NB4 (cell line): Measurements from ENCODE around the gene PRMT3.

Source experiments
- DNase-seq: peaks from one replicate; pipeline ENCODE4 v3.0.0; 2010; ENCODE audit warnings: low read depth
- H3K4me3 ChIP-seq: one replicate; pipeline ENCODE4 v1.5.1; 2011; ENCODE audit warnings: mild to moderate bottlenecking, low read depth, low read length, moderate library complexity
- MYC ChIP-seq: IDR thresholded peaks from 2 replicates; pipeline ENCODE4 v1.6.1; 2011; ENCODE audit warnings: low read depth, low read length
- POLR2A ChIP-seq: IDR thresholded peaks from 2 replicates; pipeline ENCODE4 v1.6.1; 2011; ENCODE audit warnings: mild to moderate bottlenecking; ENCODE audit not compliant: insufficient read length; ENCODE audit errors: extremely low read depth
- TF ChIP-seq, protein P1 (sequence below): IDR thresholded peaks from one replicate; pipeline ENCODE4 v1.5.1; 2012; ENCODE audit warnings: low read depth, low read length
- TF ChIP-seq, protein P2 (sequence below): IDR thresholded peaks from 2 replicates; pipeline ENCODE4 v1.6.1; 2011; ENCODE audit warnings: low read depth, low read length

Gene PRMT3

DNA sequence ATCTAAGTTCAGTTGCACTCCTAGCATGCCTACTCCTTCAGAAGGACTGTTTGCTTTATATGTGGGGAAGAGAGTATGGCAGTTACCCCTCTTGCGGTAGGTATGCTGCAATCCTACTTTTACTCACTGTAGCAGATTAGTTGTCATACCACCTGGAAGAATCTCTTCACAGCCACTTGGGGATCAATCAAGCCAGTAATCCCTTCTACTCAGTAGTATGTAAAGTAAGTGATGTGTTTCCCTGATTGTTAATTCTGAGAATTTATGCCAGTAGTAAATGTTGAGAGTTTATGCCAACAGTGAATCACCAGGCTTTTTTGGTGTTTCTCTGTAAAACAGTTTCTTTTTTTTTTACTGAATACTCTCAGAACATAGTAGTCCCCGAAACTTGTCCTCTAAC lies 34.4 kb downstream of the PRMT3 start:
- no peak overlapping the region for H3K4me3 ChIP-seq
- DNase-seq = no peak
- TF ChIP-seq, protein P1, sequence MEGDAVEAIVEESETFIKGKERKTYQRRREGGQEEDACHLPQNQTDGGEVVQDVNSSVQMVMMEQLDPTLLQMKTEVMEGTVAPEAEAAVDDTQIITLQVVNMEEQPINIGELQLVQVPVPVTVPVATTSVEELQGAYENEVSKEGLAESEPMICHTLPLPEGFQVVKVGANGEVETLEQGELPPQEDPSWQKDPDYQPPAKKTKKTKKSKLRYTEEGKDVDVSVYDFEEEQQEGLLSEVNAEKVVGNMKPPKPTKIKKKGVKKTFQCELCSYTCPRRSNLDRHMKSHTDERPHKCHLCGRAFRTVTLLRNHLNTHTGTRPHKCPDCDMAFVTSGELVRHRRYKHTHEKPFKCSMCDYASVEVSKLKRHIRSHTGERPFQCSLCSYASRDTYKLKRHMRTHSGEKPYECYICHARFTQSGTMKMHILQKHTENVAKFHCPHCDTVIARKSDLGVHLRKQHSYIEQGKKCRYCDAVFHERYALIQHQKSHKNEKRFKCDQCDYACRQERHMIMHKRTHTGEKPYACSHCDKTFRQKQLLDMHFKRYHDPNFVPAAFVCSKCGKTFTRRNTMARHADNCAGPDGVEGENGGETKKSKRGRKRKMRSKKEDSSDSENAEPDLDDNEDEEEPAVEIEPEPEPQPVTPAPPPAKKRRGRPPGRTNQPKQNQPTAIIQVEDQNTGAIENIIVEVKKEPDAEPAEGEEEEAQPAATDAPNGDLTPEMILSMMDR = no peak
- TF ChIP-seq MYC = no peak
- TF ChIP-seq POLR2A = no peak
- TF ChIP-seq, protein P2, sequence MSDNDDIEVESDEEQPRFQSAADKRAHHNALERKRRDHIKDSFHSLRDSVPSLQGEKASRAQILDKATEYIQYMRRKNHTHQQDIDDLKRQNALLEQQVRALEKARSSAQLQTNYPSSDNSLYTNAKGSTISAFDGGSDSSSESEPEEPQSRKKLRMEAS = no peak

DNA sequence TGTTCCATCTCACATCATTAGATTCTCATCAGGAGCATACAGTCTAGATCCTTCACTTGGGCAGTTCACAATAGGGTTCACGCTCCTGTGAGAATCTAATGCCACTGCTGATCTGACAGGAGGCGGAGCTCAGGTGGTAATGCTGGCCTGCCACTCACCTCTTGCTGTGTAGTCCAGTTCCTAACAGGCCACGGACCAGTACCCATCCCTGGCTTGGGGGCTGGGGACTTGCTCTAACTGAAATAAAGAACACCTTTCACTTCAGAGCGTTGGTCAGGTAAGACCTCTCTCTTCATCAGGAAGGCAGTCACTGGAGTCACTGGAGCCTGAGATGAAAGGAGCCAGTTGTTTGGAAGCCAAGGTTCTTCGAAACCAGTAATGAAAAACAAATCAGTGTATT lies 41.7 kb downstream of the PRMT3 start:
- H3K4me3 ChIP-seq = no peak overlapping the region
- TF ChIP-seq POLR2A (no peak), MYC (no peak)
- TF ChIP-seq, protein P1 = no peak
- TF ChIP-seq, protein P2 = no peak
- DNase-seq = no peak

DNA sequence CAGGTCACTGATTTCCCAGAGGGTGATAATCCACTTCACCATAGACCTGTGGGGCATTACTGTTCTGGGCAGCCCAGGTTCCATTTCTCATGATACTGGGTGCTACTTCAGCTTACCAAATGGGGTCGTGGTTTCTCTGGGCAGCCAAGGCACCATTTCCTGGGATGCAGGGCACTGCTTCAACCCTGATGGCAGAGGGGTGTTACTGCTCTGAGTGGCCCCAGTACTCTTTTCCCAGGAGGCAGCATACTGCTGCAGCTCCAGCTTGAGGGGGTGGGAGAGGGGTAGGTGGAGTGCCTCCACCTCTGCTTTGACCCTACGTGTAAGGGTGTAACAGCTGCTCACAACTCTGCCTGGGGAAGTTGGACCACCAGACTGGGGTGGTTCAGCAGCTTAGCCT lies 51.1 kb downstream of the PRMT3 start:
- DNase-seq = no peak
- TF ChIP-seq, protein P1 = no peak
- TF ChIP-seq POLR2A (no peak), MYC (no peak)
- TF ChIP-seq, protein P2 = no peak
- no peak overlapping the region for H3K4me3 ChIP-seq

DNA sequence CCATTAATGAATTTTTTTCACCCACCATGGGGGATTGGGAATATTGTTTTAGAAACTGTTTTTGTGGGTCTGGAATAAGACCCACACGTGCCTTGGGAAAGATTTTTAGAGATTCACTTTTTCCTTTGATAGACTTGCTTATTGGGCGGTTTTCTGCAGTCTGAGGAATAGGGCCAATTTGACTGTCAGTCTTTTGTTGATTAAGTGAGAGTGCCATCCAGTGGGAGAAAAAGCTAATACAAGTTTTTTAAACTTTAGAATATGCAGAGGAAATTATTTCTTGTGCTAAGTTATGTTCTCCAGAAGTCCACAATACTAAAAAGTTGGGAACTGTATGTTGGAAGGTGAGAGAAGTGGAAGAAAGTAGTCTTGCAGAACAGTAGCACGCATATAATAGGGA lies 56.1 kb downstream of the PRMT3 start:
- DNase-seq = peak; percentile 24
- H3K4me3 ChIP-seq = no peak overlapping the region

DNA sequence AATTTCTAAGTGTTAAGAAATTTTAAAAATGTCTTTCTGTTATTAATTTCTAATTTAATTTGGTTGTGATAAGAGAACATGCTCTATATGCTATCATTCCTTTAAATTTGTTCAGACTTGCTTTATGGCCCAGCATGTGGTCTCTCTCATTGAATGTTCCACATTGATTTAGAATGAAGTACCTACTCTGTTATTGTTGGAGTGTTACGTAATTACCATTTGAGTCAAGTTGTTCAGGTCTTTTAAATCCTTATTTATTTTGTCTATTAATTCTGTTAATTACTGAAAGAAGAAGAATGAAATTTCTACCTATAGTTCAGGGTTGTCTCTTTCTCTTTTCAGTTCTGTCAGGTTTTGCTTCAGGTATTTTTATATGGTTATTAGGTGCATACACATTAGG lies 57.0 kb downstream of the PRMT3 start:
- TF ChIP-seq POLR2A (no peak), MYC (no peak)
- TF ChIP-seq, protein P1 = no peak
- TF ChIP-seq, protein P2 = no peak
- no peak for DNase-seq
- H3K4me3 ChIP-seq = no peak overlapping the region

More for the DNA sequence above, 56.1 kb downstream of the PRMT3 start:
- TF ChIP-seq, protein P1 = peak; percentile 10
- TF ChIP-seq, protein P2 = no peak
- TF ChIP-seq POLR2A (no peak), MYC (no peak)

DNA sequence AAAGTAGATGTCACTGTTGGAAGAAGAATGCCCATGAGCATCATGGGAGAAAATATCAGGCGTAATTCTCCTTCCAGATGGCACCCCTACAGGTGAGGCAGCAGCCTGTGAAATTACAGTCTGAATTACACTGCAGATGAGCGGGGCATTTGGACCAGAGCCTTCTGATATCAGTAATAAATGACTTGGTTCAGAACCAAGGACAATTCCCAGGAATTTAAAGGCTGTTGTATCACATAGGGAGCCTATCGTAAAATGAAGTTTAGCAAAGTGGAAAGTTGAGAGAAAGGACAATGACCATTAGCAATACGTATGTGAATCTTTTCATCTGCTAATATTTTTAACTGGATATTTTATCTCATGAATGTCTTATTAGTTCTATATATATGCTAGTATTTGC lies 61.3 kb downstream of the PRMT3 start:
- H3K4me3 ChIP-seq = no peak overlapping the region
- no peak for DNase-seq
- no peak for TF ChIP-seq POLR2A
